CD4-positive, alpha-beta T cell treated with Interleukin-6 for 4 hours (primary cell): ENCODE data around the gene POLD3.

ENCODE experiments used
- DNase-seq: peaks from one replicate; pipeline ENCODE4 v3.0.0-alpha.2; 2020; ENCODE audit warnings: mixed read lengths

Gene POLD3

GRCh38 chr11:74676596-74676995, 84.2 kb downstream of the POLD3 start:
- DNase-seq = no peak

GRCh38 chr11:74677131-74677530, 84.7 kb downstream of the POLD3 start:
- DNase-seq = no peak

GRCh38 chr11:74678041-74678440, 85.7 kb downstream of the POLD3 start:
- DNase-seq = no peak

GRCh38 chr11:74678591-74679512, 86.5 kb downstream of the POLD3 start:
- no peak for DNase-seq

- no peak for DNase-seq
These were observed 87.1 kb downstream of the POLD3 start for GRCh38 chr11:74679513-74679865.

GRCh38 chr11:74680035-74680671, 87.8 kb downstream of the POLD3 start:
- no peak for DNase-seq

GRCh38 chr11:74680703-74681531, 88.5 kb downstream of the POLD3 start:
- no peak for DNase-seq

- DNase-seq = no peak
These were observed 89.6 kb downstream of the POLD3 start for GRCh38 chr11:74681686-74682651.

- no peak for DNase-seq
These were observed 90.4 kb downstream of the POLD3 start for GRCh38 chr11:74682731-74683278.

GRCh38 chr11:74683279-74683871, 91.0 kb downstream of the POLD3 start:
- no peak for DNase-seq

- DNase-seq = no peak
These were observed 91.6 kb downstream of the POLD3 start for GRCh38 chr11:74683941-74684481.

GRCh38 chr11:74684661-74685060, 92.3 kb downstream of the POLD3 start:
- DNase-seq = no peak

GRCh38 chr11:74685338-74685737, 93.0 kb downstream of the POLD3 start:
- DNase-seq = no peak

- no peak for DNase-seq
These were observed 93.5 kb downstream of the POLD3 start for GRCh38 chr11:74685905-74686304.

GRCh38 chr11:74686792-74687191, 94.4 kb downstream of the POLD3 start:
- no peak for DNase-seq

- DNase-seq = no peak
These were observed 95.0 kb downstream of the POLD3 start for GRCh38 chr11:74687237-74688023.

- no peak for DNase-seq
These were observed 97.3 kb downstream of the POLD3 start for GRCh38 chr11:74689666-74690065.

GRCh38 chr11:74691755-74692154, 99.4 kb downstream of the POLD3 start:
- DNase-seq = no peak
